HepG2 (cell line): ENCODE results near the gene SMURF2. TPM values are rescaled to one million over a fixed set of nuclear protein-coding genes. Genes with fewer than 3 reads are reported as not detected.

Experiments used
- FOXA3 ChIP-seq: IDR thresholded peaks from 2 replicates; pipeline ENCODE4 v1.6.1; 2016; ENCODE audit warnings: missing genetic modification reagents, missing compliant biosample characterization
- FOXP1 ChIP-seq, 2 experiments: fragments of 450-650 bp in 1 of 2; IDR thresholded peaks; 2 replicates each; pipeline ENCODE4 v1.6.1; 2017 to 2018; ENCODE audit warnings: antibody characterized with exemption in 1 of 2
- GATAD2A ChIP-seq: IDR thresholded peaks from 2 replicates; pipeline ENCODE4 v1.6.1; 2016
- NFIB ChIP-seq: sonication (generic); formaldehyde crosslinking; IDR thresholded peaks from 2 replicates; pipeline ENCODE4 v1.9.0; 2021; ENCODE audit warnings: missing genetic modification reagents, mild to moderate bottlenecking, borderline replicate concordance
- NR1H2 ChIP-seq: sonication (generic); formaldehyde crosslinking; IDR thresholded peaks from 2 replicates; pipeline ENCODE4 v1.8.1; 2022; ENCODE audit warnings: low read depth, missing genetic modification reagents, borderline replicate concordance
- PITX1 ChIP-seq: sonication (generic); formaldehyde crosslinking; IDR thresholded peaks from 2 replicates; pipeline ENCODE4 v1.5.1; 2020; ENCODE audit warnings: mild to moderate bottlenecking, missing genetic modification reagents
- TCF7 ChIP-seq: sonication (generic); IDR thresholded peaks from 2 replicates; pipeline ENCODE4 v1.6.1; 2016; ENCODE audit warnings: antibody characterized with exemption, low read depth
- ZMYM3 ChIP-seq: sonication (generic); formaldehyde crosslinking; IDR thresholded peaks from 2 replicates; pipeline ENCODE4 v1.5.1; 2020; ENCODE audit warnings: mild to moderate bottlenecking, missing genetic modification reagents
- ZNF136 ChIP-seq: sonication (generic); formaldehyde crosslinking; IDR thresholded peaks from 2 replicates; pipeline ENCODE4 v1.8.1; 2022; ENCODE audit warnings: low read depth, mild to moderate bottlenecking, moderate library complexity, missing genetic modification reagents
- ZNF20 ChIP-seq: sonication (generic); formaldehyde crosslinking; IDR thresholded peaks from 2 replicates; pipeline ENCODE4 v1.4.0; 2020; ENCODE audit warnings: mild to moderate bottlenecking, moderate library complexity, missing genetic modification reagents
- ZNF557 ChIP-seq: sonication (generic); formaldehyde crosslinking; IDR thresholded peaks from 2 replicates; pipeline ENCODE4 v1.4.0; 2020; ENCODE audit warnings: missing genetic modification reagents
- ZNF570 ChIP-seq: sonication (generic); formaldehyde crosslinking; IDR thresholded peaks from 2 replicates; pipeline ENCODE4 v1.4.0; 2020; ENCODE audit warnings: mild to moderate bottlenecking, missing genetic modification reagents, borderline replicate concordance
- ZNF615 ChIP-seq: sonication (generic); formaldehyde crosslinking; IDR thresholded peaks from 2 replicates; pipeline ENCODE4 v1.5.0; 2020; ENCODE audit warnings: mild to moderate bottlenecking, missing genetic modification reagents, borderline replicate concordance
- ZNF674 ChIP-seq: sonication (generic); formaldehyde crosslinking; IDR thresholded peaks from 2 replicates; pipeline ENCODE4 v1.5.0; 2020; ENCODE audit warnings: low read depth, mild to moderate bottlenecking, missing genetic modification reagents
- ZNF7 ChIP-seq: IDR thresholded peaks from 2 replicates; pipeline ENCODE4 v1.6.1; 2016; ENCODE audit warnings: missing biosample characterization, missing genetic modification reagents
- polyA plus RNA-seq, 8 experiments: library from polyadenylated mRNA; depleted of rRNA in 3 of 8; stranded (reverse) in 7 of 8; unstranded in 1 of 8; fragments of >200 nt; fragmentation: Illumina TruSeq in 4 of 8; extraction: Trizol in 4 of 8; gene quantifications; 2 replicates each; pipeline versions ENCODE4 v1.2.1 to v1.2.3, GENCODE V29; 2011 to 2016; ENCODE audit warnings: low read depth in 4 of 8, missing spikeins in 1 of 8, mixed read lengths in 1 of 8; ENCODE audit not compliant: insufficient read depth in 1 of 8
- total RNA-seq, 5 experiments: library from RNA; depleted of rRNA; stranded (reverse); fragments of >200 nt; fragmentation: Illumina TruSeq; extraction: Trizol; gene quantifications; 2 replicates each; pipeline ENCODE4 v1.2.3, GENCODE V29; 2016; ENCODE audit warnings: low read depth in 1 of 5
- TF ChIP-seq, protein P1 (sequence below): IDR thresholded peaks from 2 replicates; pipeline ENCODE4 v1.6.1; 2016; ENCODE audit warnings: low read depth, missing genetic modification reagents, missing compliant biosample characterization
- TF ChIP-seq, protein P2 (sequence below): sonication (generic); formaldehyde crosslinking; IDR thresholded peaks from 2 replicates; pipeline ENCODE4 v1.4.0; 2020; ENCODE audit warnings: missing genetic modification reagents
- TF ChIP-seq, protein P3 (sequence below): IDR thresholded peaks from 2 replicates; pipeline ENCODE4 v1.6.1; 2016
- TF ChIP-seq, protein P4 (sequence below): sonication (generic); formaldehyde crosslinking; IDR thresholded peaks from 2 replicates; pipeline ENCODE4 v1.8.0; 2022; ENCODE audit warnings: missing genetic modification reagents, mild to moderate bottlenecking, moderate library complexity, borderline replicate concordance

SMURF2 gene
- total and polyA plus RNA-seq, 2 of the 13 experiments (the other 11 are each of a cell fraction or from before 2014, with no cell fraction given), result 14.9 to 24.3 TPM

DNA sequence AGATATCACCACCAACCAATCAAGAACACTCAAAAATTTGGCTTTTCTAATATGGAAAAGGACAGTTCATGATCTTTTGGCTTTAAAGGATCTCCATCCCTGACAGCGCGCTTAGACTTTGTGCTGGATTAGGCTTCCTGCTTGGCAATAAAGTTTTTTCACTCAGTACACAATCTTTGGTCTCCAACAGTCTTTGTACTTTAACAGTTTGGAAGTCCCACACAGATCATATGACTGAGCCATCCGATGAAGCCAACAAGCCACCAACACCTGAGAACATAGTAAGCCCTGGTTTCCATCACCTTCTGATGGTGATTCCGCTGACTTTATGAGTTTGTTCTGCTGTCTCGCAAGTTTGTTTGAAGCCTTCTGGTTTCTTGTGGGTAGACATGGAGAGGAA, 34.3 kb downstream of the SMURF2 start (continued):
- TF ChIP-seq, protein P1, sequence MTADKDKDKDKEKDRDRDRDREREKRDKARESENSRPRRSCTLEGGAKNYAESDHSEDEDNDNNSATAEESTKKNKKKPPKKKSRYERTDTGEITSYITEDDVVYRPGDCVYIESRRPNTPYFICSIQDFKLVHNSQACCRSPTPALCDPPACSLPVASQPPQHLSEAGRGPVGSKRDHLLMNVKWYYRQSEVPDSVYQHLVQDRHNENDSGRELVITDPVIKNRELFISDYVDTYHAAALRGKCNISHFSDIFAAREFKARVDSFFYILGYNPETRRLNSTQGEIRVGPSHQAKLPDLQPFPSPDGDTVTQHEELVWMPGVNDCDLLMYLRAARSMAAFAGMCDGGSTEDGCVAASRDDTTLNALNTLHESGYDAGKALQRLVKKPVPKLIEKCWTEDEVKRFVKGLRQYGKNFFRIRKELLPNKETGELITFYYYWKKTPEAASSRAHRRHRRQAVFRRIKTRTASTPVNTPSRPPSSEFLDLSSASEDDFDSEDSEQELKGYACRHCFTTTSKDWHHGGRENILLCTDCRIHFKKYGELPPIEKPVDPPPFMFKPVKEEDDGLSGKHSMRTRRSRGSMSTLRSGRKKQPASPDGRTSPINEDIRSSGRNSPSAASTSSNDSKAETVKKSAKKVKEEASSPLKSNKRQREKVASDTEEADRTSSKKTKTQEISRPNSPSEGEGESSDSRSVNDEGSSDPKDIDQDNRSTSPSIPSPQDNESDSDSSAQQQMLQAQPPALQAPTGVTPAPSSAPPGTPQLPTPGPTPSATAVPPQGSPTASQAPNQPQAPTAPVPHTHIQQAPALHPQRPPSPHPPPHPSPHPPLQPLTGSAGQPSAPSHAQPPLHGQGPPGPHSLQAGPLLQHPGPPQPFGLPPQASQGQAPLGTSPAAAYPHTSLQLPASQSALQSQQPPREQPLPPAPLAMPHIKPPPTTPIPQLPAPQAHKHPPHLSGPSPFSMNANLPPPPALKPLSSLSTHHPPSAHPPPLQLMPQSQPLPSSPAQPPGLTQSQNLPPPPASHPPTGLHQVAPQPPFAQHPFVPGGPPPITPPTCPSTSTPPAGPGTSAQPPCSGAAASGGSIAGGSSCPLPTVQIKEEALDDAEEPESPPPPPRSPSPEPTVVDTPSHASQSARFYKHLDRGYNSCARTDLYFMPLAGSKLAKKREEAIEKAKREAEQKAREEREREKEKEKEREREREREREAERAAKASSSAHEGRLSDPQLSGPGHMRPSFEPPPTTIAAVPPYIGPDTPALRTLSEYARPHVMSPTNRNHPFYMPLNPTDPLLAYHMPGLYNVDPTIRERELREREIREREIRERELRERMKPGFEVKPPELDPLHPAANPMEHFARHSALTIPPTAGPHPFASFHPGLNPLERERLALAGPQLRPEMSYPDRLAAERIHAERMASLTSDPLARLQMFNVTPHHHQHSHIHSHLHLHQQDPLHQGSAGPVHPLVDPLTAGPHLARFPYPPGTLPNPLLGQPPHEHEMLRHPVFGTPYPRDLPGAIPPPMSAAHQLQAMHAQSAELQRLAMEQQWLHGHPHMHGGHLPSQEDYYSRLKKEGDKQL (CRISPR knock-in tag), result no peak
- TF ChIP-seq GATAD2A (peak; percentile 23; the same call in 1 of the 2 replicates), ZNF674 (CRISPR knock-in tag) (no peak), NFIB (no peak), FOXP1 (IDR thresholded peaks at IDR 0.05) (no peak), FOXP1 (CRISPR knock-in tag; IDR thresholded peaks at IDR 0.05) (peak; percentile 29; the same call in 1 of the 2 replicates), ZNF20 (CRISPR knock-in tag) (no peak), ZNF136 (CRISPR knock-in tag) (no peak), TCF7 (peak; percentile 50), ZNF570 (CRISPR knock-in tag) (no peak), PITX1 (peak; percentile 80), ZMYM3 (CRISPR knock-in tag) (peak; percentile 59; the same call in 1 of the 2 replicates), ZNF557 (CRISPR knock-in tag) (no peak), ZNF7 (no peak), FOXA3 (CRISPR knock-in tag) (peak; percentile 43; the same call in 1 of the 2 replicates), NR1H2 (CRISPR knock-in tag) (no peak), ZNF615 (no peak)
- TF ChIP-seq, protein P2, sequence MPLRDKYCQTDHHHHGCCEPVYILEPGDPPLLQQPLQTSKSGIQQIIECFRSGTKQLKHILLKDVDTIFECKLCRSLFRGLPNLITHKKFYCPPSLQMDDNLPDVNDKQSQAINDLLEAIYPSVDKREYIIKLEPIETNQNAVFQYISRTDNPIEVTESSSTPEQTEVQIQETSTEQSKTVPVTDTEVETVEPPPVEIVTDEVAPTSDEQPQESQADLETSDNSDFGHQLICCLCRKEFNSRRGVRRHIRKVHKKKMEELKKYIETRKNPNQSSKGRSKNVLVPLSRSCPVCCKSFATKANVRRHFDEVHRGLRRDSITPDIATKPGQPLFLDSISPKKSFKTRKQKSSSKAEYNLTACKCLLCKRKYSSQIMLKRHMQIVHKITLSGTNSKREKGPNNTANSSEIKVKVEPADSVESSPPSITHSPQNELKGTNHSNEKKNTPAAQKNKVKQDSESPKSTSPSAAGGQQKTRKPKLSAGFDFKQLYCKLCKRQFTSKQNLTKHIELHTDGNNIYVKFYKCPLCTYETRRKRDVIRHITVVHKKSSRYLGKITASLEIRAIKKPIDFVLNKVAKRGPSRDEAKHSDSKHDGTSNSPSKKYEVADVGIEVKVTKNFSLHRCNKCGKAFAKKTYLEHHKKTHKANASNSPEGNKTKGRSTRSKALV, result no peak; the same call in 1 of the 2 replicates
- TF ChIP-seq, protein P3, sequence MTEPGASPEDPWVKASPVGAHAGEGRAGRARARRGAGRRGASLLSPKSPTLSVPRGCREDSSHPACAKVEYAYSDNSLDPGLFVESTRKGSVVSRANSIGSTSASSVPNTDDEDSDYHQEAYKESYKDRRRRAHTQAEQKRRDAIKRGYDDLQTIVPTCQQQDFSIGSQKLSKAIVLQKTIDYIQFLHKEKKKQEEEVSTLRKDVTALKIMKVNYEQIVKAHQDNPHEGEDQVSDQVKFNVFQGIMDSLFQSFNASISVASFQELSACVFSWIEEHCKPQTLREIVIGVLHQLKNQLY (CRISPR knock-in tag), result no peak
- TF ChIP-seq, protein P4, sequence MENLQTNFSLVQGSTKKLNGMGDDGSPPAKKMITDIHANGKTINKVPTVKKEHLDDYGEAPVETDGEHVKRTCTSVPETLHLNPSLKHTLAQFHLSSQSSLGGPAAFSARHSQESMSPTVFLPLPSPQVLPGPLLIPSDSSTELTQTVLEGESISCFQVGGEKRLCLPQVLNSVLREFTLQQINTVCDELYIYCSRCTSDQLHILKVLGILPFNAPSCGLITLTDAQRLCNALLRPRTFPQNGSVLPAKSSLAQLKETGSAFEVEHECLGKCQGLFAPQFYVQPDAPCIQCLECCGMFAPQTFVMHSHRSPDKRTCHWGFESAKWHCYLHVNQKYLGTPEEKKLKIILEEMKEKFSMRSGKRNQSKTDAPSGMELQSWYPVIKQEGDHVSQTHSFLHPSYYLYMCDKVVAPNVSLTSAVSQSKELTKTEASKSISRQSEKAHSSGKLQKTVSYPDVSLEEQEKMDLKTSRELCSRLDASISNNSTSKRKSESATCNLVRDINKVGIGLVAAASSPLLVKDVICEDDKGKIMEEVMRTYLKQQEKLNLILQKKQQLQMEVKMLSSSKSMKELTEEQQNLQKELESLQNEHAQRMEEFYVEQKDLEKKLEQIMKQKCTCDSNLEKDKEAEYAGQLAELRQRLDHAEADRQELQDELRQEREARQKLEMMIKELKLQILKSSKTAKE (CRISPR knock-in tag), result no peak
